CD4-positive, alpha-beta memory T cell (primary cell): ENCODE measurements around the gene VWC2L. TPM values are rescaled to one million over a fixed set of nuclear protein-coding genes. Genes with fewer than 3 reads are reported as not detected.

Source experiments
- CTCF ChIA-PET: fragments of 350-600 bp; sonication (Branson Sonifier 250); formaldehyde crosslinking; loops from one replicate; lab custom pipeline; 2021; ENCODE audit warnings: inconsistent platforms; ENCODE audit not compliant: partially characterized antibody; lab: Charles Lee
- POLR2A ChIA-PET: fragments of 350-600 bp; sonication (Branson Sonifier 250); formaldehyde crosslinking; loops from one replicate; lab custom pipeline; 2021; ENCODE audit not compliant: partially characterized antibody; lab: Charles Lee
- DNase-seq, 5 donors: peaks; one replicate each; pipeline versions ENCODE4 v3.0.0 to v3.0.0-alpha.2; 2020 to 2022; ENCODE audit warnings: mixed read lengths in 1 of 5
- H3K27ac ChIP-seq: one replicate; pipeline ENCODE4 v1.7.0; 2013; ENCODE audit warnings: low read depth, low read length
- H3K27me3 ChIP-seq: 2 replicates; pipeline ENCODE4 v1.7.0; 2013; ENCODE audit warnings: mild to moderate bottlenecking, low read length, moderate library complexity; ENCODE audit not compliant: insufficient read depth
- H3K36me3 ChIP-seq: 2 replicates; pipeline ENCODE4 v1.7.0; 2013; ENCODE audit warnings: mild to moderate bottlenecking, low read length, moderate library complexity; ENCODE audit not compliant: insufficient read depth
- H3K4me1 ChIP-seq: 2 replicates; pipeline ENCODE4 v1.7.0; 2013; ENCODE audit warnings: mild to moderate bottlenecking, low read length, moderate library complexity; ENCODE audit not compliant: insufficient read depth
- H3K4me3 ChIP-seq, 2 donors: one replicate each; pipeline ENCODE4 v1.7.0; 2013; ENCODE audit warnings: low read length in 2 of 2, mild to moderate bottlenecking in 1 of 2
- H3K9me3 ChIP-seq, 2 donors: one replicate each; pipeline ENCODE4 v1.7.0; 2013; ENCODE audit warnings: low read length in 2 of 2, control low read depth in 1 of 2; ENCODE audit not compliant: control insufficient read depth in 1 of 2
- H3K27ac Mint-ChIP-seq, 7 donors: one replicate each; pipeline ENCODE4 v1.8.0; 2020 to 2021; ENCODE audit warnings: mixed read lengths in 7 of 7, mild to moderate bottlenecking in 6 of 7, inconsistent platforms in 3 of 7, moderate library complexity in 3 of 7
- H3K27me3 Mint-ChIP-seq, 2 donors: one replicate each; pipeline ENCODE4 v1.8.0; 2020 to 2021; ENCODE audit warnings: mixed read lengths in 2 of 2
- H3K36me3 Mint-ChIP-seq, 2 donors: one replicate each; pipeline ENCODE4 v1.8.0; 2020 to 2021; ENCODE audit warnings: mixed read lengths in 2 of 2, inconsistent platforms in 1 of 2, mild to moderate bottlenecking in 1 of 2
- H3K4me1 Mint-ChIP-seq, 4 donors: one replicate each; pipeline ENCODE4 v1.8.0; 2020 to 2021; ENCODE audit warnings: mixed read lengths in 4 of 4, mild to moderate bottlenecking in 1 of 4
- H3K4me3 Mint-ChIP-seq, 8 donors: one replicate each; pipeline ENCODE4 v1.8.0; 2020 to 2021; ENCODE audit warnings: mixed read lengths in 8 of 8, mild to moderate bottlenecking in 7 of 8, moderate library complexity in 6 of 8, inconsistent platforms in 3 of 8
- H3K9me3 Mint-ChIP-seq, 8 donors: one replicate each; pipeline ENCODE4 v1.8.0; 2020 to 2021; ENCODE audit warnings: mixed read lengths in 8 of 8, mild to moderate bottlenecking in 5 of 8, inconsistent platforms in 3 of 8, moderate library complexity in 1 of 8
- intact Hi-C: fragments of 100-400 bp; cut with micrococcal nuclease; formaldehyde crosslinking; loops from one replicate; pipeline ENCODE4 v1.15.1; 2023
- polyA plus RNA-seq, 2 donors: library from polyadenylated mRNA; unstranded; fragments of 300-500 nt; fragmentation: Illumina TruSeq; gene quantifications; one replicate each; pipeline ENCODE4 v1.2.3, GENCODE V29; 2021
- total RNA-seq, 2 experiments: library from RNA; stranded (reverse); gene quantifications; one replicate each; pipeline ENCODE4 v1.2.3, GENCODE V29; 2021

The VWC2L gene
- total RNA-seq (not detected), polyA plus RNA-seq (not detected)

- Histone ChIP-seq H3K36me3 (no peaks in the 10 kb centered on the region), H3K4me3 (no peak within 1 kb of the TSS), H3K27me3 (no peaks in the 10 kb centered on the region), H3K9me3 (no peaks in the 10 kb centered on the region), H3K27ac (no peak within 1 kb of the TSS), H3K4me1 (no peaks in the 10 kb centered on the region)
- intact Hi-C loops = no loop called here
- no peak within 1 kb of the TSS for H3K27ac Mint-ChIP-seq
- no peaks in the 10 kb centered on the region for H3K36me3 Mint-ChIP-seq
- H3K4me3 Mint-ChIP-seq = no peak within 1 kb of the TSS
- no peaks in the 10 kb centered on the region for H3K4me1 Mint-ChIP-seq
- ChIA-PET POLR2A (no interaction called here), CTCF (no interaction called here)
- H3K9me3 Mint-ChIP-seq = peaks cover 0 to 3% (median under 1%) of the 10 kb centered on the region in 8 donors
- no peaks in the 10 kb centered on the region for H3K27me3 Mint-ChIP-seq
- DNase-seq = peak in 3 of 5 donors; percentile 5 to 35 (median 22)
Observed at GRCh38 chr2:214410918-214411554, at the start of gene VWC2L. Gene VWC2L, plus strand, starts transcription at chr2:214411054. Its CDS starts 3,140 bp downstream, at chr2:214414194.

- H3K4me3 Mint-ChIP-seq = no peak overlapping the region
- no peaks in the 10 kb centered on the region for H3K4me1 Mint-ChIP-seq
- DNase-seq = no peak
- POLR2A ChIA-PET = no interaction called here
- no peaks in the 10 kb centered on the region for H3K36me3 ChIP-seq
- no peak overlapping the region for H3K4me3 ChIP-seq
- H3K27ac ChIP-seq = no peak overlapping the region
- no peaks in the 10 kb centered on the region for H3K4me1 ChIP-seq
- H3K27ac Mint-ChIP-seq = no peak overlapping the region
- no peaks in the 10 kb centered on the region for H3K27me3 ChIP-seq
- intact Hi-C loops = no loop called here
- H3K27me3 Mint-ChIP-seq = no peaks in the 10 kb centered on the region
- H3K9me3 Mint-ChIP-seq = peaks cover 0 to 17% (median 11%) of the 10 kb centered on the region in 8 donors
- no peaks in the 10 kb centered on the region for H3K36me3 Mint-ChIP-seq
- CTCF ChIA-PET = no interaction called here
- H3K9me3 ChIP-seq = no peaks in the 10 kb centered on the region
Observed at GRCh38 chr2:214361116-214361515, 49.7 kb upstream of the VWC2L start.

GRCh38 chr2:214365549-214365948, 45.3 kb upstream of the VWC2L start:
- Histone ChIP-seq H3K27ac (no peak overlapping the region), H3K27me3 (no peaks in the 10 kb centered on the region), H3K4me3 (no peak overlapping the region), H3K36me3 (no peaks in the 10 kb centered on the region), H3K9me3 (no peaks in the 10 kb centered on the region), H3K4me1 (no peaks in the 10 kb centered on the region)
- H3K4me3 Mint-ChIP-seq = no peak overlapping the region
- intact Hi-C loops = no loop called here
- H3K36me3 Mint-ChIP-seq = no peaks in the 10 kb centered on the region
- CTCF ChIA-PET = no interaction called here
- H3K27ac Mint-ChIP-seq = no peak overlapping the region
- H3K4me1 Mint-ChIP-seq = no peaks in the 10 kb centered on the region
- H3K27me3 Mint-ChIP-seq = no peaks in the 10 kb centered on the region
- peaks cover 0 to 3% (median 0%) of the 10 kb centered on the region in 8 donors for H3K9me3 Mint-ChIP-seq
- no peak for DNase-seq
- POLR2A ChIA-PET = no interaction called here

GRCh38 chr2:214367171-214367570, 43.7 kb upstream of the VWC2L start:
- Mint-ChIP-seq H3K4me1 (no peaks in the 10 kb centered on the region), H3K27me3 (no peaks in the 10 kb centered on the region), H3K4me3 (no peak overlapping the region), H3K27ac (no peak overlapping the region), H3K9me3 (peaks cover 0 to 4% (median 0%) of the 10 kb centered on the region in 8 donors), H3K36me3 (no peaks in the 10 kb centered on the region)
- Histone ChIP-seq H3K4me1 (no peaks in the 10 kb centered on the region), H3K9me3 (no peaks in the 10 kb centered on the region), H3K4me3 (no peak overlapping the region), H3K36me3 (no peaks in the 10 kb centered on the region), H3K27ac (no peak overlapping the region), H3K27me3 (no peaks in the 10 kb centered on the region)
- no peak for DNase-seq
- CTCF ChIA-PET = no interaction called here
- intact Hi-C loops = no loop called here
- POLR2A ChIA-PET = no interaction called here

GRCh38 chr2:214376618-214377285, 34.1 kb upstream of the VWC2L start:
- Mint-ChIP-seq H3K27ac (no peak overlapping the region), H3K4me3 (no peak overlapping the region), H3K36me3 (no peaks in the 10 kb centered on the region), H3K9me3 (peaks cover 0 to 3% (median 0%) of the 10 kb centered on the region in 8 donors), H3K27me3 (no peaks in the 10 kb centered on the region), H3K4me1 (no peaks in the 10 kb centered on the region)
- no peak overlapping the region for H3K4me3 ChIP-seq
- H3K27ac ChIP-seq = no peak overlapping the region
- intact Hi-C loops = no loop called here
- H3K27me3 ChIP-seq = no peaks in the 10 kb centered on the region
- no peak for DNase-seq
- ChIA-PET CTCF (no interaction called here), POLR2A (no interaction called here)
- no peaks in the 10 kb centered on the region for H3K4me1 ChIP-seq
- no peaks in the 10 kb centered on the region for H3K9me3 ChIP-seq
- H3K36me3 ChIP-seq = no peaks in the 10 kb centered on the region

- Histone ChIP-seq H3K9me3 (no peaks in the 10 kb centered on the region), H3K4me1 (no peaks in the 10 kb centered on the region), H3K27me3 (no peaks in the 10 kb centered on the region), H3K4me3 (no peak overlapping the region), H3K27ac (no peak overlapping the region), H3K36me3 (no peaks in the 10 kb centered on the region)
- no peak overlapping the region for H3K27ac Mint-ChIP-seq
- H3K4me1 Mint-ChIP-seq = no peaks in the 10 kb centered on the region
- no peak for DNase-seq
- intact Hi-C loops = no loop called here
- ChIA-PET CTCF (no interaction called here), POLR2A (no interaction called here)
- H3K36me3 Mint-ChIP-seq = no peaks in the 10 kb centered on the region
- H3K9me3 Mint-ChIP-seq = no peaks in the 10 kb centered on the region
- no peaks in the 10 kb centered on the region for H3K27me3 Mint-ChIP-seq
- H3K4me3 Mint-ChIP-seq = no peak overlapping the region
Observed at GRCh38 chr2:214377286-214377624, 33.6 kb upstream of the VWC2L start.

GRCh38 chr2:214378455-214379103, 32.3 kb upstream of the VWC2L start:
- H3K27ac Mint-ChIP-seq = no peak overlapping the region
- H3K9me3 ChIP-seq = no peaks in the 10 kb centered on the region
- POLR2A ChIA-PET = no interaction called here
- no peaks in the 10 kb centered on the region for H3K4me1 Mint-ChIP-seq
- DNase-seq = no peak
- no peaks in the 10 kb centered on the region for H3K27me3 ChIP-seq
- intact Hi-C loops = no loop called here
- no peak overlapping the region for H3K4me3 Mint-ChIP-seq
- CTCF ChIA-PET = no interaction called here
- H3K36me3 ChIP-seq = no peaks in the 10 kb centered on the region
- H3K9me3 Mint-ChIP-seq = no peaks in the 10 kb centered on the region
- H3K27ac ChIP-seq = no peak overlapping the region
- no peaks in the 10 kb centered on the region for H3K36me3 Mint-ChIP-seq
- H3K27me3 Mint-ChIP-seq = no peaks in the 10 kb centered on the region
- H3K4me1 ChIP-seq = no peaks in the 10 kb centered on the region
- no peak overlapping the region for H3K4me3 ChIP-seq
